Measurements from ENCODE around the gene ACBD6. TPM values are rescaled to one million over a fixed set of nuclear protein-coding genes. Genes with fewer than 3 reads are reported as not detected.

ACBD6 gene
- total and polyA plus RNA-seq, 2 experiments from 2014 or later, result 72.2 to 73.9 TPM

DNA sequence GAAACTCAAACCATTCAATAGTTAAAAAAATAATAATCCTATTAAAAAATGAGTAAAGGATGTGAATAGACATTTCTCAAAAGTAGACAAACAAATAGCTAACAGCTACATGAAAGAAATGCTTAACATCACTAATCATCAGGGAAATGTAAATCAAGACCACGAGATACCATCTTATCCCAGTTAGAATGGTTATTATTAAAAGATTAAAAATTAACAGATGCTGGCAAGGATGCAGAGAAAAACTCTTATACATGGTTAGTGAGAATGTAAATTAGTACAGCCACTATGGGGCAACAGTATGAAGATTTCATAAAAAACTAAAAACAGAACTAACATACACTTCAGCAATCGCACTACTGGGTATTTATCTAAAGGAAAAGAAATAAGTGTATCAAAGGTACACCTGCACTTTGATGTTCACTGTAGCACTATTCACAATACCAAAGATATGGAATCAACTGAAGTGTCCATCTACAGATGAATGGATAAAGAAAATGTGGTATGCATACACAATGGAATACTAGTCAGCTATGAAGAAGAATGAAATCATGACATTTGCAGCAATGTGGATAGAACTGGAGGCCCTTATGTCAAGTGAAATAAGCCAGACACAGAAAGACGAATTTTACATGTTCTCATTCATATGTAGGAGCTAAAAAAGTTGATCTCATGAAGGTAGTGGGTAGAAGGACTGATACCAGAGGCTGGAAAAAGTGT is 117.9 kb downstream of the ACBD6 start:
- H3K9me3 ChIP-seq (ENCODE audit: low read depth), result no peaks in the 10 kb centered on the region
- TF ChIP-seq, protein P1, sequence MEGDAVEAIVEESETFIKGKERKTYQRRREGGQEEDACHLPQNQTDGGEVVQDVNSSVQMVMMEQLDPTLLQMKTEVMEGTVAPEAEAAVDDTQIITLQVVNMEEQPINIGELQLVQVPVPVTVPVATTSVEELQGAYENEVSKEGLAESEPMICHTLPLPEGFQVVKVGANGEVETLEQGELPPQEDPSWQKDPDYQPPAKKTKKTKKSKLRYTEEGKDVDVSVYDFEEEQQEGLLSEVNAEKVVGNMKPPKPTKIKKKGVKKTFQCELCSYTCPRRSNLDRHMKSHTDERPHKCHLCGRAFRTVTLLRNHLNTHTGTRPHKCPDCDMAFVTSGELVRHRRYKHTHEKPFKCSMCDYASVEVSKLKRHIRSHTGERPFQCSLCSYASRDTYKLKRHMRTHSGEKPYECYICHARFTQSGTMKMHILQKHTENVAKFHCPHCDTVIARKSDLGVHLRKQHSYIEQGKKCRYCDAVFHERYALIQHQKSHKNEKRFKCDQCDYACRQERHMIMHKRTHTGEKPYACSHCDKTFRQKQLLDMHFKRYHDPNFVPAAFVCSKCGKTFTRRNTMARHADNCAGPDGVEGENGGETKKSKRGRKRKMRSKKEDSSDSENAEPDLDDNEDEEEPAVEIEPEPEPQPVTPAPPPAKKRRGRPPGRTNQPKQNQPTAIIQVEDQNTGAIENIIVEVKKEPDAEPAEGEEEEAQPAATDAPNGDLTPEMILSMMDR (IDR thresholded peaks at IDR 0.05; ENCODE audit: low read depth, low read length), result no peak
- H3K27me3 ChIP-seq, result no peaks in the 10 kb centered on the region
- no peaks in the 10 kb centered on the region for H3K36me3 ChIP-seq
- no peak overlapping the region for H3K4me3 ChIP-seq
- H3K4me1 ChIP-seq (ENCODE audit: low read depth), result no peaks in the 10 kb centered on the region
- no peak overlapping the region for H3K27ac ChIP-seq
- DNase-seq (ENCODE audit: low read depth in 1 of 2, low spot score in 1 of 2), result no peak

DNA sequence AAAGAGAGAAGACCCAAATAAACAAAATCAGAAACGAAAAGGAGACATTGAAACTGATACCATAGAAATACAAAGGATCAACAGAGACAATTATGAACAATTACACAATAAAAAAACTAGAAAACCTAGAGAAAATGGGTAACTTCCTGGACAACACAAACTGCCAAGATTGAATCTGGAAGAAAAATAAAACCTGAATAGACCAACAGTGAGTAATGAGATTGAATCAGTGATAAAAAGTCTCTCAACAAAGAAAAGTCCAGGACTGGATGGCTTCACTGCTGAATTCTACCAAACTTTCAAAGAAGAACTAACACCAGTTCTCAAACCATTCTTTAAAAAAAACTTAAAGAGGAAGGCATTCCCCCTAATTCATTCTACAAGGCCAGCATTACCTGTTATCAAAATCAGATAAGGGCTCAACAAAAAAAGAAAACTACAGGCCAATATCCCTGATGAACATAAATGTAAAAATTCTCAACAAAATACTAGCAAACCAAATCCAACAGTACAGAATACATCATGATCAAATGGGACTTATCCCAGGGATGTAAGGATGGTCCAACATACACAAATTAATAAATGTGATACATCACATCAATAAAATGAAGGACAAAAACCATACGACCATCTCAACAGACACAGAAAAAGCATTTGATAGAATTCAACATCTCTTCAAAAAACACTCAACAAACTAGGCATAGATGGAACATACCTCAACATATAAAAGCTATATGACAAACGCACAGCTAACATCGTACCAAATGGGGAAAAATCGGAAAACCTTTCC is 119.9 kb downstream of the ACBD6 start:
- Histone ChIP-seq H3K4me3 (no peak overlapping the region), H3K36me3 (no peaks in the 10 kb centered on the region), H3K27ac (no peak overlapping the region), H3K27me3 (no peaks in the 10 kb centered on the region), H3K4me1 (ENCODE audit: low read depth) (no peaks in the 10 kb centered on the region), H3K9me3 (ENCODE audit: low read depth) (no peaks in the 10 kb centered on the region)
- TF ChIP-seq, protein P1 (IDR thresholded peaks at IDR 0.05; ENCODE audit: low read depth, low read length), result no peak
- peak in 1 of 2 donors; percentile 20 for DNase-seq (ENCODE audit: low read depth in 1 of 2, low spot score in 1 of 2)

DNA sequence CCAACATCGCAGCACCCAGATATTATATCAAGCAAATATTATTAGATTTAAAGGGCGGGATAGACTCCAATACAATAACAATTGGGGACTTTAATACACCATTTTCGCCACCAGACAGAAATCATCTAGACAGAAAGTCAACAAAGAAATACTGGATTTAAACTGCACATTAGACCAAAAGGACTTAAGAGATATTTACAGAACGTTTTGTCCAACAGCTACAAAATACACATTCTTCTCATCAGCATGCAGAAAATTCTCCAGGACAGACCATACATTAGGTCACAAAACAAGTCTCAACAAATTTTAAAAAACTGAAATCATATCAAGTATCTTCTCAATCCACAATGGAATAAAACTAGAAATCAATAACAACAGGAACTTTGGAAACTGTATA is 121.2 kb downstream of the ACBD6 start:
- H3K4me3 ChIP-seq, result no peak overlapping the region
- TF ChIP-seq, protein P1 (IDR thresholded peaks at IDR 0.05; ENCODE audit: low read depth, low read length), result no peak
- no peak for DNase-seq (ENCODE audit: low read depth in 1 of 2, low spot score in 1 of 2)
- H3K27ac ChIP-seq, result no peak overlapping the region
- H3K9me3 ChIP-seq (ENCODE audit: low read depth), result no peaks in the 10 kb centered on the region
- H3K27me3 ChIP-seq, result no peaks in the 10 kb centered on the region
- H3K36me3 ChIP-seq, result no peaks in the 10 kb centered on the region
- H3K4me1 ChIP-seq (ENCODE audit: low read depth), result no peaks in the 10 kb centered on the region

DNA sequence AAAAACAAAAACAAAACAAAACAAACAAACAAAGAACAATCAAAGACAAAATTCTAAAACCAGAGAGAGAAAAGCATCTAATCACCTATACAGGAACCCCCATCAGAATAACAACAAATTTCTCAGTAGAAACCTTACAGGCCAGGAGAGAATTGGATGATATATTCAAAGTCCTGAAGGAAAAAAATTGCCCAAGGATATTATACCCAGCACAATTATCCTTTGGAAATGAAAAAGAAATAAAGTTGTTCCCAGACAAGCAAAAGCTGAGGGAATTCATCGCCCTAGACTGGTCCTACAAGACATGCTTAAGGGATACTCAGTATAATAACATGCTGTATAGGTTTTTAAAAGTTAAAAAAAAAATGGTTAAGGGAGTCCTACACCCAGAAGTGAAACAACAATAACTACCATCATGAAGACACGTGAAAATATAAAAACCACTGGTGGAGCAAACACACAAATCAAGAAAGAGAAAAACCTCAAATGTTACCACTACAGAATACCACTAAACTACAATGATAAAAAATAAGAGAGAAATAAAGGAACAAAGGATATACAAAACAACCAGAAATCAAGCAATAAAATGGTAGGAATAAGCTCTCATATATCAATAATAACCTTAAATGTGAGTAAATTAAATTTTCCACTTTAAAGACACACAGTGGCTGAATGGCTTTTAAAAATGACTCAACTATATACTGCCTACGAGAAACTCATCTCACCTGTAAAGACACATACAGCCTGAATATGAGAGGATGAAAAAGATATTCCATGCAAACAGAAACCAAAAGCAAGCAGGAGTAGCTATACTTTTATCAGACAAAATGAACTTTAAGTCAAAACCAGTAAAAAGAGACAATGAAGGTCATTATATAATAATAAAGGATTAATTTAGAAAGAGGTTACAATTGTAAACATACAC is 121.9 kb downstream of the ACBD6 start:
- H3K9me3 ChIP-seq (ENCODE audit: low read depth), result no peaks in the 10 kb centered on the region
- no peaks in the 10 kb centered on the region for H3K4me1 ChIP-seq (ENCODE audit: low read depth)
- TF ChIP-seq, protein P1 (IDR thresholded peaks at IDR 0.05; ENCODE audit: low read depth, low read length), result no peak
- no peak for DNase-seq (ENCODE audit: low read depth in 1 of 2, low spot score in 1 of 2)
- H3K4me3 ChIP-seq, result no peak overlapping the region
- H3K27ac ChIP-seq, result no peak overlapping the region
- no peaks in the 10 kb centered on the region for H3K27me3 ChIP-seq
- no peaks in the 10 kb centered on the region for H3K36me3 ChIP-seq

DNA sequence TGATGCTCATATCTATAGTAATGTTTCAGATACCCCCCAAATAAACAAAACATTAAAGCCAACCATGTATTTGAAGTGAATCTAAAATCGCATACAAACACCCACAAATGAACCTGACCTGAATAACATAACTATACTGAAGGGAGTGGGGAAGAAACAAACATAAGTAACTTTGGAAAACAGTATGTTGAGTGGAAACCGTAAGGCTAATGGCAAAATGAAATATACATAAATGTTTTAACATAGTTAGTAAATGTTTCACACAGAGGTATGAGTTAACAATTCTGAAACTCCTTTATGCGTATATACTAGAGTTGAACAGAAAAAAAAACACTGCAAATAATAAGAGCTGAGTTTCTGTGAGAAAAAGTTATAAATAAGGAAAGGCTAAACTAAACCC is 125.6 kb downstream of the ACBD6 start:
- TF ChIP-seq, protein P1 (IDR thresholded peaks at IDR 0.05; ENCODE audit: low read depth, low read length), result no peak

More for the DNA sequence above, 125.6 kb downstream of the ACBD6 start:
- Histone ChIP-seq H3K4me3 (no peak overlapping the region), H3K4me1 (ENCODE audit: low read depth) (no peaks in the 10 kb centered on the region), H3K27me3 (no peaks in the 10 kb centered on the region), H3K27ac (no peak overlapping the region), H3K9me3 (ENCODE audit: low read depth) (no peaks in the 10 kb centered on the region), H3K36me3 (no peaks in the 10 kb centered on the region)
- no peak for DNase-seq (ENCODE audit: low read depth in 1 of 2, low spot score in 1 of 2)

All from cardiac muscle cell (in vitro differentiated cells and primary cell).